DOHH2 (cell line): Measurements from ENCODE around the gene SARNP.

Source experiments
- EZH2phosphoT487 ChIP-seq: fragments of 200-600 bp; sonication (generic); IDR thresholded peaks from 2 replicates; pipeline ENCODE4 v1.6.1; 2017; ENCODE audit warnings: borderline replicate concordance, mild to moderate bottlenecking, antibody characterized with exemption, low read length, moderate library complexity, mixed read lengths
- TF ChIP-seq, protein P1 (sequence below): fragments of 200-600 bp; sonication (generic); IDR thresholded peaks from one replicate; pipeline ENCODE4 v1.5.1; 2014; ENCODE audit warnings: antibody characterized with exemption, mild to moderate bottlenecking, low read depth, low read length; ENCODE audit not compliant: poor library complexity, severe bottlenecking

DNA sequence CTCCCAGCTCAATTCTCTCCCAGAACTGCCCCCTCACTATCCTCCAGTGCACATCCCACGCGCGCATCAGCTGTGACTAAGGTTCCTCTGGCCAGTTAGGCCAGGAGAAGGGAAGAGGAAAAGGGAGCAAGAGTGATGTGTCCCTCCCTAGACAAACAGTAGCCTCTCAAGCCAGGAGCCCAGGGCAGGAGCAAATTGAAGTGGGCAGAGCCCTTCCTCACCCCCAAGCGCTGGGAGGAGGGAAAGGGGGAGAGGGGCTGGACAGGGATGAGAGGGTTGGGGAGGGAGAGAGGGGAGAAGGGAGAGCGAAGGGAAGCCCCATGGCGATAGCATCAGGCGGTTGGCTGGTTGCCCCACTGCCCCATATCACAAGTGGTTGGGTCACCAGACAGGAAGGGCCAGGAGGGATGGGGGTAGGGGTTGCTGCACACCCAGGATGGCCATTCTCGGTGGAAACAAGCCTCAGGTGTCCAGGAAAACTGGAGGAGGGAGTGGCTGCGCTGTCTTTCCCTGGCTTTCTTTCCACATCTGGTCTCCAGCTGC lies 89.8 kb downstream of the SARNP start:
- TF ChIP-seq, protein P1, sequence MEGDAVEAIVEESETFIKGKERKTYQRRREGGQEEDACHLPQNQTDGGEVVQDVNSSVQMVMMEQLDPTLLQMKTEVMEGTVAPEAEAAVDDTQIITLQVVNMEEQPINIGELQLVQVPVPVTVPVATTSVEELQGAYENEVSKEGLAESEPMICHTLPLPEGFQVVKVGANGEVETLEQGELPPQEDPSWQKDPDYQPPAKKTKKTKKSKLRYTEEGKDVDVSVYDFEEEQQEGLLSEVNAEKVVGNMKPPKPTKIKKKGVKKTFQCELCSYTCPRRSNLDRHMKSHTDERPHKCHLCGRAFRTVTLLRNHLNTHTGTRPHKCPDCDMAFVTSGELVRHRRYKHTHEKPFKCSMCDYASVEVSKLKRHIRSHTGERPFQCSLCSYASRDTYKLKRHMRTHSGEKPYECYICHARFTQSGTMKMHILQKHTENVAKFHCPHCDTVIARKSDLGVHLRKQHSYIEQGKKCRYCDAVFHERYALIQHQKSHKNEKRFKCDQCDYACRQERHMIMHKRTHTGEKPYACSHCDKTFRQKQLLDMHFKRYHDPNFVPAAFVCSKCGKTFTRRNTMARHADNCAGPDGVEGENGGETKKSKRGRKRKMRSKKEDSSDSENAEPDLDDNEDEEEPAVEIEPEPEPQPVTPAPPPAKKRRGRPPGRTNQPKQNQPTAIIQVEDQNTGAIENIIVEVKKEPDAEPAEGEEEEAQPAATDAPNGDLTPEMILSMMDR: no peak
- TF ChIP-seq EZH2phosphoT487: no peak
